HCT116 (cell line): ENCODE data around the gene CCDC38. TPM values are rescaled to one million over a fixed set of nuclear protein-coding genes. Genes with fewer than 3 reads are reported as not detected.

Source experiments
- ATAC-seq: fragments of 200-7000 bp; cut with Tn5 transposase; 2 replicates; pipeline ENCODE4 v1.9.1; 2020; ENCODE audit warnings: mild to moderate bottlenecking, moderate library complexity
- BruUV-seq: library from RNA; stranded (reverse); fragments of 400-500 nt; replicated peaks from 2 replicates; lab custom pipeline; 2021; lab: Mats Ljungman, UMichigan
- CTCF ChIA-PET: fragments of 300-600 bp; sonication (Branson Sonifier 250); formaldehyde crosslinking; loops from one replicate; lab custom pipeline; 2021; ENCODE audit warnings: antibody characterized with exemption; lab: Charles Lee
- POLR2A ChIA-PET: fragments of 300-600, 350-600 bp; sonication (Branson Sonifier 250); formaldehyde crosslinking; loops from one replicate; lab custom pipeline; 2021; ENCODE audit warnings: antibody characterized with exemption; lab: Charles Lee
- RAD21 ChIA-PET, 2 experiments: fragments of 300-600 bp; sonication (Branson Sonifier 250); formaldehyde crosslinking; loops; one replicate each; lab custom pipeline; 2023; ENCODE audit warnings: low total read pairs in 2 of 2; ENCODE audit not compliant: uncharacterized antibody in 2 of 2, unreplicated experiment in 2 of 2, low non-redundant PET in 1 of 2; lab: Charles Lee
- DNase-seq: peaks from one replicate; pipeline ENCODE4 v3.0.0-alpha.2; 2010; ENCODE audit warnings: low read depth, low spot score
- H2AFZ ChIP-seq: fragments of 200-600 bp; shearing (Covaris generic), sonication (generic); 2 replicates; pipeline ENCODE4 v1.6.1; 2017; ENCODE audit warnings: low read depth, mixed run types, mixed read lengths, antibody characterized with exemption, low read length; ENCODE audit not compliant: poor library complexity, severe bottlenecking
- H3K27ac ChIP-seq: 2 replicates; pipeline ENCODE4 v1.5.1; 2012; ENCODE audit warnings: low read depth, low read length
- H3K27me3 ChIP-seq: fragments of 200-600 bp; sonication (generic); 2 replicates; pipeline ENCODE4 v1.6.1; 2016; ENCODE audit warnings: mixed run types, low read length, mixed read lengths; ENCODE audit not compliant: insufficient read depth
- H3K36me3 ChIP-seq, 2 experiments: fragments of 200-500 bp in 1 of 2; fragments of 200-600 bp in 1 of 2; sonication (Bioruptor generic) in 1 of 2; sonication (generic) in 1 of 2; 2 replicates each; pipeline versions ENCODE4 v1.5.1 to v1.6.1; 2014 to 2016; ENCODE audit warnings: low read length in 2 of 2, inconsistent platforms in 1 of 2, mixed read lengths in 1 of 2, mixed run types in 1 of 2; ENCODE audit not compliant: insufficient read depth in 2 of 2, control insufficient read depth in 1 of 2
- H3K4me1 ChIP-seq, 2 experiments: fragments of 200-600 bp in 1 of 2; sonication (generic) in 1 of 2; 2 replicates each; pipeline versions ENCODE4 v1.5.1 to v1.6.1; 2012 to 2017; ENCODE audit warnings: low read length in 2 of 2, inconsistent platforms in 1 of 2, mild to moderate bottlenecking in 1 of 2, mixed read lengths in 1 of 2, mixed run types in 1 of 2, moderate library complexity in 1 of 2; ENCODE audit not compliant: insufficient read depth in 2 of 2, control insufficient read depth in 1 of 2
- H3K4me2 ChIP-seq: fragments of 200-600 bp; sonication (generic); 2 replicates; pipeline ENCODE4 v1.6.1; 2017; ENCODE audit warnings: mixed run types, low read length, mixed read lengths
- H3K4me3 ChIP-seq, 2 experiments: fragments of 200-600 bp in 1 of 2; sonication (generic) in 1 of 2; replicated peaks in 1 of 2; 2 replicates each; pipeline ENCODE4 v1.5.1; 2011 to 2016; ENCODE audit warnings: low read length in 2 of 2, control low read depth in 1 of 2, low read depth in 1 of 2, mild to moderate bottlenecking in 1 of 2, mixed read lengths in 1 of 2, mixed run types in 1 of 2
- H3K79me2 ChIP-seq: fragments of 200-600 bp; sonication (generic); 2 replicates; pipeline ENCODE4 v1.6.1; 2017; ENCODE audit warnings: mild to moderate bottlenecking, mixed run types, low read length, moderate library complexity, mixed read lengths; ENCODE audit not compliant: insufficient read depth
- H3K9ac ChIP-seq: fragments of 200-600 bp; sonication (generic); 2 replicates; pipeline ENCODE4 v1.6.1; 2016; ENCODE audit warnings: low read length, mixed read lengths
- H3K9me2 ChIP-seq: fragments of 200-600 bp; sonication (generic), shearing (Covaris generic); 2 replicates; pipeline ENCODE4 v1.6.1; 2017; ENCODE audit warnings: mixed run types, mild to moderate bottlenecking, moderate library complexity; ENCODE audit not compliant: insufficient read depth
- H3K9me3 ChIP-seq, 2 experiments: fragments of 200-500 bp in 1 of 2; fragments of 200-600 bp in 1 of 2; sonication (Bioruptor generic) in 1 of 2; sonication (generic) in 1 of 2; 2 replicates each; pipeline ENCODE4 v1.6.1; 2014 to 2017; ENCODE audit warnings: low read length in 2 of 2, mixed read lengths in 2 of 2, inconsistent platforms in 1 of 2, low read depth in 1 of 2, mild to moderate bottlenecking in 1 of 2, mixed run types in 1 of 2, moderate library complexity in 1 of 2; ENCODE audit not compliant: control insufficient read depth in 1 of 2, insufficient read depth in 1 of 2
- H4K20me1 ChIP-seq: fragments of 200-600 bp; sonication (generic), shearing (Covaris generic); 2 replicates; pipeline ENCODE4 v1.6.1; 2017; ENCODE audit warnings: mixed run types, mild to moderate bottlenecking, moderate library complexity; ENCODE audit not compliant: insufficient read depth
- CBX3 ChIP-seq: IDR thresholded peaks from 2 replicates; pipeline ENCODE4 v1.6.1; 2012; ENCODE audit warnings: low read depth
- CEBPB ChIP-seq: IDR thresholded peaks from 2 replicates; pipeline ENCODE4 v1.6.1; 2012; ENCODE audit warnings: low read depth
- EGR1 ChIP-seq: IDR thresholded peaks from 2 replicates; pipeline ENCODE4 v1.6.1; 2012; ENCODE audit warnings: low read depth
- ELF1 ChIP-seq: IDR thresholded peaks from 2 replicates; pipeline ENCODE4 v1.6.1; 2012; ENCODE audit warnings: low read depth, borderline replicate concordance
- JUND ChIP-seq: IDR thresholded peaks from 2 replicates; pipeline ENCODE4 v1.6.1; 2012
- POLR2A ChIP-seq: IDR thresholded peaks from 2 replicates; pipeline ENCODE4 v1.7.0; 2011; ENCODE audit warnings: borderline replicate concordance; ENCODE audit not compliant: insufficient read depth, insufficient read length; ENCODE audit errors: extremely low read depth
- RAD21 ChIP-seq: IDR thresholded peaks from 2 replicates; pipeline ENCODE4 v1.6.1; 2012; ENCODE audit warnings: low read depth, mild to moderate bottlenecking
- SIN3A ChIP-seq: IDR thresholded peaks from 2 replicates; pipeline ENCODE4 v1.6.1; 2012; ENCODE audit warnings: low read depth
- SP1 ChIP-seq: IDR thresholded peaks from 2 replicates; pipeline ENCODE4 v1.6.1; 2012; ENCODE audit warnings: low read depth
- SRF ChIP-seq: IDR thresholded peaks from 2 replicates; pipeline ENCODE4 v1.6.1; 2012; ENCODE audit warnings: low read depth
- TCF7L2 ChIP-seq: IDR thresholded peaks from 2 replicates; pipeline ENCODE4 v1.7.0; 2011; ENCODE audit warnings: borderline replicate concordance, inconsistent platforms; ENCODE audit not compliant: insufficient read depth, insufficient read length; ENCODE audit errors: extremely low read depth
- intact Hi-C: fragments of 100-400 bp; cut with micrococcal nuclease; formaldehyde crosslinking; loops from 2 replicates; pipeline ENCODE4 v1.10.0; 2022
- total RNA-seq: library from RNA; stranded (reverse); gene quantifications from one replicate; pipeline ENCODE4 v1.2.1, GENCODE V29; 2021; ENCODE audit not compliant: unreplicated experiment
- TF ChIP-seq, protein P1 (sequence below), 3 experiments: fragments of 200-600 bp in 1 of 3; sonication (generic) in 1 of 3; IDR thresholded peaks in 2 of 3; conservative IDR thresholded peaks in 1 of 3; 2 replicates each; pipeline ENCODE4 v1.5.1; 2012 to 2017; ENCODE audit warnings: low read depth in 2 of 3, low read length in 2 of 3, antibody characterized with exemption in 1 of 3, borderline replicate concordance in 1 of 3, control low read depth in 1 of 3, mild to moderate bottlenecking in 1 of 3, mixed read lengths in 1 of 3, mixed run types in 1 of 3, moderate library complexity in 1 of 3; ENCODE audit not compliant: insufficient read depth in 1 of 3
- TF ChIP-seq, protein P2 (sequence below): IDR thresholded peaks from 2 replicates; pipeline ENCODE4 v1.6.1; 2011; ENCODE audit warnings: mild to moderate bottlenecking, low read length, moderate library complexity; ENCODE audit not compliant: insufficient replicate concordance; ENCODE audit errors: extremely low read depth
- TF ChIP-seq, protein P3 (sequence below): IDR thresholded peaks from 2 replicates; pipeline ENCODE4 v1.6.1; 2012
- TF ChIP-seq, protein P4 (sequence below): IDR thresholded peaks from 2 replicates; pipeline ENCODE4 v1.6.1; 2012; ENCODE audit warnings: low read depth

Gene CCDC38
- total RNA-seq, 1 experiment from 2014 or later: 0.27 TPM

DNA sequence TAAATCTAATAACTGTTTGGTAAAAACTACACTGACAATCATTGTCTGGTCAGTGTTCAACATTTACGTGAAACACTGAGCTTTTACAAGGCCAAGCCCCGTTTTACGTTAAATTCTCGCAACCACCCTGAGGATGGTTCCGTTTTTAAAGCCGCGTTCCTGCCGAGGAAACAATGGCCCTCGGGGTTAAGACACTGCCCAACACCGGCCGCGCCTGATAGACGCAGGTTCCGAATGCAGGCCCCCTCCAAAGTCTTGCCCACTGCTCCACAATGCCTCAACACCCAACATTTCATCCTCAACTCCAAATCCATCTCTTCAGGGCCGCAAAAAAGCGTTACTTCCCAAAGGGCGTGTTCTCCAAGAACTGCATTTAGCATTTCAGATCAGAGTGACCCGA is 84.6 kb downstream of the CCDC38 start (continued):
- TF ChIP-seq ELF1 (no peak), JUND (no peak), SIN3A (no peak), EGR1 (no peak)

DNA sequence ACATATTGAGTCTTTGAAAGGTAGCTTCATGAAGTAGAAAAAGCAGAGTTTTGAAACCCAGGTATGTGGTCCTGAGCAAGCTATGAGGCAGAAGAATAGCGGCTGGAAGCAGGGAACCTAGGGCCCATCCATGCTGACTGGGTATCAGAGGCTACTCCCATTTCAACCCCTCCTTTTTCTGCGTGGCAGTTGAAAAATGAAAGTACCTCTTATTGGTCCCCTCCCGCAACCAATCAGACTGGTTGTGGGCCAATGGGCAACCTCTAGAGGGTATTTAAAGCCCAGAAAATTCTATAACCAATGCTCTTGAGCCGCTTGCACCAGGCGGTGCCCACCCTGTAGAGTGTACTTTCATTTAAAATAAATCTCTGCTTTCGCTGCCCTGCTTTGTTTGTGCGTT is 85.3 kb downstream of the CCDC38 start:
- no peak for ATAC-seq
- CTCF ChIA-PET: no interaction called here

More for the DNA sequence above, 85.3 kb downstream of the CCDC38 start:
- Histone ChIP-seq H2AFZ (no peak overlapping the region), H3K79me2 (peaks cover 34% of the 10 kb centered on the region), H3K9me2 (no peaks in the 10 kb centered on the region), H3K36me3 (peaks cover 10 to 14% of the 10 kb centered on the region in 2 experiments), H3K27ac (no peak overlapping the region), H3K4me2 (peak overlapping the region; percentile 20; the same call in 1 of the 2 replicates), H4K20me1 (0 out of 2 replicates have a peak, but pooled peaks cover 5% of the 10 kb centered on the region), H3K4me3 (no peak overlapping the region), H3K4me1 (peaks cover 8 to 26% of the 10 kb centered on the region in 2 experiments), H3K9me3 (no peaks in the 10 kb centered on the region), H3K27me3 (no peaks in the 10 kb centered on the region), H3K9ac (no peak overlapping the region)
- RAD21 ChIA-PET: no interaction called here
- intact Hi-C loops: no loop called here
- POLR2A ChIA-PET: no interaction called here
- BruUV-seq: no TSS peak
- no peak for DNase-seq
- TF ChIP-seq, protein P1, sequence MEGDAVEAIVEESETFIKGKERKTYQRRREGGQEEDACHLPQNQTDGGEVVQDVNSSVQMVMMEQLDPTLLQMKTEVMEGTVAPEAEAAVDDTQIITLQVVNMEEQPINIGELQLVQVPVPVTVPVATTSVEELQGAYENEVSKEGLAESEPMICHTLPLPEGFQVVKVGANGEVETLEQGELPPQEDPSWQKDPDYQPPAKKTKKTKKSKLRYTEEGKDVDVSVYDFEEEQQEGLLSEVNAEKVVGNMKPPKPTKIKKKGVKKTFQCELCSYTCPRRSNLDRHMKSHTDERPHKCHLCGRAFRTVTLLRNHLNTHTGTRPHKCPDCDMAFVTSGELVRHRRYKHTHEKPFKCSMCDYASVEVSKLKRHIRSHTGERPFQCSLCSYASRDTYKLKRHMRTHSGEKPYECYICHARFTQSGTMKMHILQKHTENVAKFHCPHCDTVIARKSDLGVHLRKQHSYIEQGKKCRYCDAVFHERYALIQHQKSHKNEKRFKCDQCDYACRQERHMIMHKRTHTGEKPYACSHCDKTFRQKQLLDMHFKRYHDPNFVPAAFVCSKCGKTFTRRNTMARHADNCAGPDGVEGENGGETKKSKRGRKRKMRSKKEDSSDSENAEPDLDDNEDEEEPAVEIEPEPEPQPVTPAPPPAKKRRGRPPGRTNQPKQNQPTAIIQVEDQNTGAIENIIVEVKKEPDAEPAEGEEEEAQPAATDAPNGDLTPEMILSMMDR (IDR thresholded peaks at IDR 0.05 in 2 of 3, conservative IDR thresholded peaks at IDR 0.05 in 1 of 3; ENCODE audit: borderline replicate concordance in 1 of 3, insufficient read depth in 1 of 3, low read depth in 2 of 3, low read length in 2 of 3): no peak
- TF ChIP-seq EGR1: no peak
- TF ChIP-seq, protein P2, sequence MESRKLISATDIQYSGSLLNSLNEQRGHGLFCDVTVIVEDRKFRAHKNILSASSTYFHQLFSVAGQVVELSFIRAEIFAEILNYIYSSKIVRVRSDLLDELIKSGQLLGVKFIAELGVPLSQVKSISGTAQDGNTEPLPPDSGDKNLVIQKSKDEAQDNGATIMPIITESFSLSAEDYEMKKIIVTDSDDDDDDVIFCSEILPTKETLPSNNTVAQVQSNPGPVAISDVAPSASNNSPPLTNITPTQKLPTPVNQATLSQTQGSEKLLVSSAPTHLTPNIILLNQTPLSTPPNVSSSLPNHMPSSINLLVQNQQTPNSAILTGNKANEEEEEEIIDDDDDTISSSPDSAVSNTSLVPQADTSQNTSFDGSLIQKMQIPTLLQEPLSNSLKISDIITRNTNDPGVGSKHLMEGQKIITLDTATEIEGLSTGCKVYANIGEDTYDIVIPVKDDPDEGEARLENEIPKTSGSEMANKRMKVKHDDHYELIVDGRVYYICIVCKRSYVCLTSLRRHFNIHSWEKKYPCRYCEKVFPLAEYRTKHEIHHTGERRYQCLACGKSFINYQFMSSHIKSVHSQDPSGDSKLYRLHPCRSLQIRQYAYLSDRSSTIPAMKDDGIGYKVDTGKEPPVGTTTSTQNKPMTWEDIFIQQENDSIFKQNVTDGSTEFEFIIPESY: no peak
- TF ChIP-seq SIN3A: no peak
- no peak for TF ChIP-seq SRF
- TF ChIP-seq CEBPB: no peak
- TF ChIP-seq POLR2A: no peak
- TF ChIP-seq SP1: no peak
- TF ChIP-seq, protein P3, sequence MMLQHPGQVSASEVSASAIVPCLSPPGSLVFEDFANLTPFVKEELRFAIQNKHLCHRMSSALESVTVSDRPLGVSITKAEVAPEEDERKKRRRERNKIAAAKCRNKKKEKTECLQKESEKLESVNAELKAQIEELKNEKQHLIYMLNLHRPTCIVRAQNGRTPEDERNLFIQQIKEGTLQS: no peak
- TF ChIP-seq CBX3: no peak
- TF ChIP-seq, protein P4, sequence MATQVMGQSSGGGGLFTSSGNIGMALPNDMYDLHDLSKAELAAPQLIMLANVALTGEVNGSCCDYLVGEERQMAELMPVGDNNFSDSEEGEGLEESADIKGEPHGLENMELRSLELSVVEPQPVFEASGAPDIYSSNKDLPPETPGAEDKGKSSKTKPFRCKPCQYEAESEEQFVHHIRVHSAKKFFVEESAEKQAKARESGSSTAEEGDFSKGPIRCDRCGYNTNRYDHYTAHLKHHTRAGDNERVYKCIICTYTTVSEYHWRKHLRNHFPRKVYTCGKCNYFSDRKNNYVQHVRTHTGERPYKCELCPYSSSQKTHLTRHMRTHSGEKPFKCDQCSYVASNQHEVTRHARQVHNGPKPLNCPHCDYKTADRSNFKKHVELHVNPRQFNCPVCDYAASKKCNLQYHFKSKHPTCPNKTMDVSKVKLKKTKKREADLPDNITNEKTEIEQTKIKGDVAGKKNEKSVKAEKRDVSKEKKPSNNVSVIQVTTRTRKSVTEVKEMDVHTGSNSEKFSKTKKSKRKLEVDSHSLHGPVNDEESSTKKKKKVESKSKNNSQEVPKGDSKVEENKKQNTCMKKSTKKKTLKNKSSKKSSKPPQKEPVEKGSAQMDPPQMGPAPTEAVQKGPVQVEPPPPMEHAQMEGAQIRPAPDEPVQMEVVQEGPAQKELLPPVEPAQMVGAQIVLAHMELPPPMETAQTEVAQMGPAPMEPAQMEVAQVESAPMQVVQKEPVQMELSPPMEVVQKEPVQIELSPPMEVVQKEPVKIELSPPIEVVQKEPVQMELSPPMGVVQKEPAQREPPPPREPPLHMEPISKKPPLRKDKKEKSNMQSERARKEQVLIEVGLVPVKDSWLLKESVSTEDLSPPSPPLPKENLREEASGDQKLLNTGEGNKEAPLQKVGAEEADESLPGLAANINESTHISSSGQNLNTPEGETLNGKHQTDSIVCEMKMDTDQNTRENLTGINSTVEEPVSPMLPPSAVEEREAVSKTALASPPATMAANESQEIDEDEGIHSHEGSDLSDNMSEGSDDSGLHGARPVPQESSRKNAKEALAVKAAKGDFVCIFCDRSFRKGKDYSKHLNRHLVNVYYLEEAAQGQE: no peak
- TF ChIP-seq RAD21: no peak
- TF ChIP-seq TCF7L2: no peak
